OCI-LY7 (cell line): ENCODE data around the gene COL10A1. TPM values are rescaled to one million over a fixed set of nuclear protein-coding genes. Genes with fewer than 3 reads are reported as not detected.

ENCODE experiments used
- BruUV-seq: library from RNA; stranded (reverse); fragments of 400-500 nt; replicated peaks from 2 replicates; lab custom pipeline; 2021; lab: Mats Ljungman, UMichigan
- CTCF ChIA-PET: fragments of 300-600 bp; sonication (Branson Sonifier 250); formaldehyde crosslinking; loops from one replicate; lab custom pipeline; 2022; ENCODE audit warnings: antibody characterized with exemption; ENCODE audit not compliant: unreplicated experiment; lab: Charles Lee
- POLR2A ChIA-PET: fragments of 300-600 bp; sonication (Branson Sonifier 250); formaldehyde crosslinking; loops from one replicate; lab custom pipeline; 2022; ENCODE audit warnings: antibody characterized with exemption; lab: Charles Lee
- DNase-seq: peaks from one replicate; pipeline ENCODE4 v3.0.0-alpha.2; 2015; ENCODE audit warnings: low spot score
- H2AFZ ChIP-seq: fragments of 200-600 bp; sonication (generic), shearing (Covaris generic); 2 replicates; pipeline ENCODE4 v1.6.1; 2014; ENCODE audit warnings: mild to moderate bottlenecking, antibody characterized with exemption, low read length, moderate library complexity
- H3K27ac ChIP-seq: fragments of 200-600 bp; sonication (generic); 2 replicates; pipeline ENCODE4 v1.5.1; 2014; ENCODE audit warnings: mixed run types, low read depth, mild to moderate bottlenecking, moderate library complexity, low read length, inconsistent platforms; ENCODE audit not compliant: poor library complexity, severe bottlenecking
- H3K36me3 ChIP-seq: fragments of 200-600 bp; sonication (generic); 2 replicates; pipeline ENCODE4 v1.6.1; 2014; ENCODE audit warnings: mild to moderate bottlenecking, antibody characterized with exemption, low read length, moderate library complexity, mixed read lengths; ENCODE audit not compliant: insufficient read depth
- H3K4me1 ChIP-seq: fragments of 200-600 bp; sonication (generic); 2 replicates; pipeline ENCODE4 v1.5.1; 2014; ENCODE audit warnings: mild to moderate bottlenecking, low read length; ENCODE audit not compliant: insufficient read depth, poor library complexity, severe bottlenecking
- H3K4me2 ChIP-seq: fragments of 200-600 bp; sonication (generic); 2 replicates; pipeline ENCODE4 v1.6.1; 2014; ENCODE audit warnings: mild to moderate bottlenecking, low read length
- H3K4me3 ChIP-seq: fragments of 200-600 bp; sonication (generic); 2 replicates; pipeline ENCODE4 v1.5.1; 2014; ENCODE audit warnings: mild to moderate bottlenecking, low read depth, low read length; ENCODE audit not compliant: poor library complexity, severe bottlenecking
- H3K79me2 ChIP-seq: fragments of 200-600 bp; sonication (generic); 2 replicates; pipeline ENCODE4 v1.6.1; 2016; ENCODE audit warnings: low read depth, mild to moderate bottlenecking, low read length, moderate library complexity, mixed read lengths; ENCODE audit not compliant: insufficient read depth
- H3K9me2 ChIP-seq: fragments of 200-600 bp; sonication (generic); 2 replicates; pipeline ENCODE4 v1.6.1; 2016; ENCODE audit warnings: mild to moderate bottlenecking, low read length, mixed read lengths; ENCODE audit not compliant: insufficient read depth
- H3K9me3 ChIP-seq: fragments of 200-600 bp; sonication (generic); 2 replicates; pipeline ENCODE4 v1.6.1; 2014; ENCODE audit warnings: mild to moderate bottlenecking, mixed run types, low read length, mixed read lengths
- H4K20me1 ChIP-seq: fragments of 200-600 bp; sonication (generic); 2 replicates; pipeline ENCODE4 v1.6.1; 2014; ENCODE audit warnings: mild to moderate bottlenecking, antibody characterized with exemption, low read length, moderate library complexity, mixed read lengths; ENCODE audit not compliant: insufficient read depth
- EZH2phosphoT487 ChIP-seq: fragments of 200-600 bp; sonication (generic); IDR thresholded peaks from 2 replicates; pipeline ENCODE4 v1.6.1; 2018; ENCODE audit warnings: low read depth, borderline replicate concordance, mild to moderate bottlenecking, mixed run types, antibody characterized with exemption, low read length, moderate library complexity, mixed read lengths
- intact Hi-C: fragments of 100-400 bp; cut with micrococcal nuclease; formaldehyde crosslinking; loops from one replicate; pipeline ENCODE4 v1.10.0; 2022; ENCODE audit not compliant: unreplicated experiment
- total RNA-seq, 2 experiments: library from RNA; depleted of rRNA in 1 of 2; stranded (reverse); fragments of >200 nt in 1 of 2; shearing (Covaris generic) in 1 of 2; gene quantifications; 2 replicates each; pipeline ENCODE4 v1.2.3, GENCODE V29; 2014 to 2022
- TF ChIP-seq, protein P1 (sequence below): fragments of 200-600 bp; sonication (generic); conservative IDR thresholded peaks from 2 replicates; pipeline ENCODE4 v1.5.1; 2014; ENCODE audit warnings: mild to moderate bottlenecking, antibody characterized with exemption, low read length, moderate library complexity, mixed read lengths

The COL10A1 gene
- total RNA-seq, 2 experiments from 2014 or later, result not detected

DNA sequence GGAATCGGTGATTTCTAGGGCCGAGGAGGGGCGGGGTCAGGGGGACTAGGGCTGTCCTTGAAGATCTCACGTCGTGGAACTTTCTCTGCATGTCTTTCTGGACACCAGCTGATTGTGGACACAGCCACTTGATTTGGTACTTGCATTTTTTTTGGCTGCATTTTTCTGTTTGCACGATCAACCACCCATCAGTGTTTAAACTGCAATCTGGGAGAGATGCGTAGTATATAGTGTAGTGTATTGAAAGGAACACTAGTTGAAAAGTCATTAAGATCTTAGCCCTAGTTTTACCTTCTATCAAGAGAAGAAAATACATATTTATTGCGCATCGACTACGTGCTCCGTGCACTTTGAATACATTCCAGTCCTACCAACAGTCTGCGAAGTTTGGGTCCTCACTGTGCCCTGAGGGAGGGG is 24.6 kb downstream of the COL10A1 start:
- H3K27ac ChIP-seq, result peak overlapping the region; percentile 82
- H4K20me1 ChIP-seq, result no peaks in the 10 kb centered on the region
- no peak for DNase-seq

DNA sequence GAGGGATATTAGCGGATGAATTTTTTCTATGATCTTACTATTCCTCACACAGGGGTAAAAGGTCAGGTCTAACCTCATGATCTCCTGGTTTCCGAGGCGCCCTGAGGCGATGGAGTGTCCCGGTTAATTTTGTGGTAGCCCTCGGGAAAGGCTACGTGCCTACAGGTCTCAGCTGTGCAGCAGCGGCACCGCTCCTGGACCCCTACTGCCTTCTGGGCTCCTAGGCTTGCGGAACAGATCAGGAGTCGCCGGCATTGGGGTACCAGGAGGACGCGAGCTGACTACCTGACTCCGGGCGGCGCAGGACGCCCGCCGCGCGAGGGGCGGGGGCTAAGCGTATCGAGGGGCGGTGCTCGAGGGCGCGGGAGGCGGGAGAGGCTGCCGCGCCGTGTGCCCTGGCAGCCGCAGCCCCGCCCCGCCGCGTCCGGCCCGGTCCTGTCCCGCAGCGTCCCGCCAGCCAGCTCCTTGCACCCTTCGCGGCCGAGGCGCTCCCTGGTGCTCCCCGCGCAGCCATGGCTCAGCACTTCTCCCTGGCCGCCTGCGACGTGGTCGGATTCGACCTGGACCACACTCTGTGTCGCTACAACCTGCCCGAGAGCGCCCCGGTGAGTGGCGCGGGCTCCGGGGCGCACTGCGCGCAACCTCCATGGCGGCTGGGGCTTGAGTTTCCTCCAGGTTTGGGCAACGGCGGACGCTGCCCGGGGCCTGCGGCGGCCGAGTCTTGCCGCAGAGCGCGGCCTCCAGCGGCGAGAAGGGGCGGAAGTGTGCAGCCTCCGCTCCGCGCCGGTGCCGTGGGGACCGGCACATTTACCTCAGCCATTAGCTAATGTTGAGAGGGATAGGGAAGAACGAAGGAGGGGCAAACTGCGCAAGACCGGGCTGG is 25.3 kb downstream of the COL10A1 start, which contains the start of gene NT5DC1:
Gene NT5DC1, plus strand, starts transcription at position 435 of the 883 bp plus-strand sequence. Its CDS starts 78 bp downstream, at position 513.
- ChIA-PET POLR2A (interaction anchor here (0.6 to 2.5 kb wide), 12 partner anchors 9 to 191 kb away, joined by 3 to 12 read pairs (median 6); no protein-coding TSS in a partner anchor), CTCF (interaction anchor here (0.7 to 1.9 kb wide), 6 partner anchors 12 to 344 kb away, joined by 3 to 10 read pairs (median 4); no protein-coding TSS in a partner anchor)
- no TSS peak for BruUV-seq
- H3K79me2 ChIP-seq, result peaks cover 20% of the 10 kb centered on the region
- peaks cover 10% of the 10 kb centered on the region; the same call in 1 of the 2 replicates for H3K9me3 ChIP-seq
- H4K20me1 ChIP-seq, result no peaks in the 10 kb centered on the region
- H3K4me2 ChIP-seq, result peak within 1 kb of the TSS; percentile 94
- H3K27ac ChIP-seq, result peak within 1 kb of the TSS; percentile 82
- no peak for TF ChIP-seq EZH2phosphoT487
- TF ChIP-seq, protein P1, sequence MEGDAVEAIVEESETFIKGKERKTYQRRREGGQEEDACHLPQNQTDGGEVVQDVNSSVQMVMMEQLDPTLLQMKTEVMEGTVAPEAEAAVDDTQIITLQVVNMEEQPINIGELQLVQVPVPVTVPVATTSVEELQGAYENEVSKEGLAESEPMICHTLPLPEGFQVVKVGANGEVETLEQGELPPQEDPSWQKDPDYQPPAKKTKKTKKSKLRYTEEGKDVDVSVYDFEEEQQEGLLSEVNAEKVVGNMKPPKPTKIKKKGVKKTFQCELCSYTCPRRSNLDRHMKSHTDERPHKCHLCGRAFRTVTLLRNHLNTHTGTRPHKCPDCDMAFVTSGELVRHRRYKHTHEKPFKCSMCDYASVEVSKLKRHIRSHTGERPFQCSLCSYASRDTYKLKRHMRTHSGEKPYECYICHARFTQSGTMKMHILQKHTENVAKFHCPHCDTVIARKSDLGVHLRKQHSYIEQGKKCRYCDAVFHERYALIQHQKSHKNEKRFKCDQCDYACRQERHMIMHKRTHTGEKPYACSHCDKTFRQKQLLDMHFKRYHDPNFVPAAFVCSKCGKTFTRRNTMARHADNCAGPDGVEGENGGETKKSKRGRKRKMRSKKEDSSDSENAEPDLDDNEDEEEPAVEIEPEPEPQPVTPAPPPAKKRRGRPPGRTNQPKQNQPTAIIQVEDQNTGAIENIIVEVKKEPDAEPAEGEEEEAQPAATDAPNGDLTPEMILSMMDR, result peak; percentile 57
- H3K4me1 ChIP-seq, result peaks cover 37% of the 10 kb centered on the region
- H3K9me2 ChIP-seq, result no peaks in the 10 kb centered on the region
- peak within 1 kb of the TSS; percentile 97 for H2AFZ ChIP-seq
- intact Hi-C loops, result loop anchor here (2.0 to 5.0 kb wide), 3 partner anchors 82 to 470 kb away; partner anchors contain the start of gene RWDD1
- H3K4me3 ChIP-seq, result peak within 1 kb of the TSS; percentile 78
- peaks cover 7% of the 10 kb centered on the region; the same call in 1 of the 2 replicates for H3K36me3 ChIP-seq
- DNase-seq, result peak; percentile 90

More for the DNA sequence above, 24.6 kb downstream of the COL10A1 start:
- Histone ChIP-seq H3K9me2 (no peaks in the 10 kb centered on the region), H3K79me2 (peaks cover 20% of the 10 kb centered on the region), H2AFZ (peak overlapping the region; percentile 97), H3K4me3 (peak overlapping the region; percentile 78), H3K9me3 (peaks cover 5% of the 10 kb centered on the region; the same call in 1 of the 2 replicates), H3K4me2 (peak overlapping the region; percentile 94), H3K4me1 (peaks cover 37% of the 10 kb centered on the region), H3K36me3 (peaks cover 7% of the 10 kb centered on the region; the same call in 1 of the 2 replicates)
- intact Hi-C loops, result loop anchor here (2.0 to 5.0 kb wide), 3 partner anchors 83 to 469 kb away; partner anchors contain the start of gene RWDD1
- CTCF ChIA-PET, result interaction anchor here (0.7 to 1.9 kb wide), 5 partner anchors 11 to 344 kb away, joined by 3 to 10 read pairs (median 4); no protein-coding TSS in a partner anchor
- TF ChIP-seq EZH2phosphoT487, result no peak
- TF ChIP-seq, protein P1, result no peak
- BruUV-seq, result TSS peak; percentile 58
- POLR2A ChIA-PET, result interaction anchor here (0.6 to 2.5 kb wide), 13 partner anchors 9 to 192 kb away, joined by 3 to 12 read pairs (median 5); no protein-coding TSS in a partner anchor
